HEK293T (cell line): ENCODE measurements around the gene SIGLEC11.

ENCODE experiments used
- CTCF ChIA-PET: fragments of 350-600 bp; formaldehyde crosslinking; extraction: SDS; loops from one replicate; lab custom pipeline; 2021; ENCODE audit warnings: antibody characterized with exemption, inconsistent platforms; lab: Yijun Ruan, JAX
- POLR2A ChIA-PET: fragments of 350-600 bp; formaldehyde crosslinking; extraction: SDS; loops from one replicate; lab custom pipeline; 2020; ENCODE audit warnings: antibody characterized with exemption, inconsistent platforms; lab: Yijun Ruan, JAX
- DNase-seq: peaks from one replicate; pipeline ENCODE4 v3.0.0; 2012; ENCODE audit warnings: mixed read lengths; ENCODE audit errors: extremely low spot score
- ARNT ChIP-seq: fragments of 450-650 bp; IDR thresholded peaks from 2 replicates; pipeline ENCODE4 v1.6.1; 2017; ENCODE audit warnings: mild to moderate bottlenecking
- BHLHE40 ChIP-seq: fragments of 450-650 bp; IDR thresholded peaks from 2 replicates; pipeline ENCODE4 v1.6.1; 2016; ENCODE audit warnings: mild to moderate bottlenecking, moderate library complexity, borderline replicate concordance
- CTBP1 ChIP-seq: fragments of 450-650 bp; IDR thresholded peaks from 2 replicates; pipeline ENCODE4 v1.6.1; 2016; ENCODE audit warnings: borderline replicate concordance
- ELF4 ChIP-seq: fragments of 450-650 bp; IDR thresholded peaks from 2 replicates; pipeline ENCODE4 v1.6.1; 2017; ENCODE audit warnings: antibody characterized with exemption
- FOXA1 ChIP-seq: fragments of 450-650 bp; IDR thresholded peaks from 2 replicates; pipeline ENCODE4 v1.6.1; 2016; ENCODE audit warnings: mild to moderate bottlenecking
- FOXK2 ChIP-seq: fragments of 450-650 bp; IDR thresholded peaks from 2 replicates; pipeline ENCODE4 v1.6.1; 2016; ENCODE audit warnings: mild to moderate bottlenecking
- FOXM1 ChIP-seq: fragments of 450-650 bp; IDR thresholded peaks from 2 replicates; pipeline ENCODE4 v1.6.1; 2017; ENCODE audit warnings: mild to moderate bottlenecking, borderline replicate concordance
- HDGF ChIP-seq: fragments of 450-650 bp; IDR thresholded peaks from 2 replicates; pipeline ENCODE4 v1.6.1; 2017; ENCODE audit warnings: antibody characterized with exemption, borderline replicate concordance
- L3MBTL2 ChIP-seq: fragments of 450-650 bp; conservative IDR thresholded peaks from 2 replicates; pipeline ENCODE4 v1.6.1; 2016; ENCODE audit warnings: mild to moderate bottlenecking
- LEF1 ChIP-seq: fragments of 450-650 bp; IDR thresholded peaks from 2 replicates; pipeline ENCODE4 v1.6.1; 2017; ENCODE audit warnings: mild to moderate bottlenecking, borderline replicate concordance
- NFRKB ChIP-seq: fragments of 450-650 bp; IDR thresholded peaks from 2 replicates; pipeline ENCODE4 v1.6.1; 2016; ENCODE audit warnings: mild to moderate bottlenecking, moderate library complexity
- PKNOX1 ChIP-seq: fragments of 450-650 bp; IDR thresholded peaks from 2 replicates; pipeline ENCODE4 v1.6.1; 2016
- SP1 ChIP-seq: fragments of 450-650 bp; IDR thresholded peaks from 2 replicates; pipeline ENCODE4 v1.6.1; 2017
- SUZ12 ChIP-seq: fragments of 450-650 bp; IDR thresholded peaks from 2 replicates; pipeline ENCODE4 v1.6.1; 2016; ENCODE audit warnings: mild to moderate bottlenecking
- TARDBP ChIP-seq: fragments of 450-650 bp; IDR thresholded peaks from 2 replicates; pipeline ENCODE4 v1.6.1; 2016
- ZNF384 ChIP-seq: fragments of 450-650 bp; IDR thresholded peaks from 2 replicates; pipeline ENCODE4 v1.6.1; 2016

Gene SIGLEC11

GRCh38 chr19:49983645-49984229 lies 22.8 kb upstream of the SIGLEC11 start:
- no peak for TF ChIP-seq ZNF384
- no peak for TF ChIP-seq BHLHE40
- no peak for TF ChIP-seq ARNT
- TF ChIP-seq FOXM1, result no peak
- TF ChIP-seq ELF4, result no peak
- TF ChIP-seq FOXK2, result no peak
- TF ChIP-seq LEF1, result no peak
- TF ChIP-seq PKNOX1, result no peak
- no peak for TF ChIP-seq TARDBP
- ChIA-PET CTCF (interaction anchor here (1.2 kb wide), 1 partner anchor 46 kb away, joined by 3 read pairs; no protein-coding TSS in a partner anchor), POLR2A (no interaction called here)
- peak; percentile 72 for DNase-seq

DNA sequence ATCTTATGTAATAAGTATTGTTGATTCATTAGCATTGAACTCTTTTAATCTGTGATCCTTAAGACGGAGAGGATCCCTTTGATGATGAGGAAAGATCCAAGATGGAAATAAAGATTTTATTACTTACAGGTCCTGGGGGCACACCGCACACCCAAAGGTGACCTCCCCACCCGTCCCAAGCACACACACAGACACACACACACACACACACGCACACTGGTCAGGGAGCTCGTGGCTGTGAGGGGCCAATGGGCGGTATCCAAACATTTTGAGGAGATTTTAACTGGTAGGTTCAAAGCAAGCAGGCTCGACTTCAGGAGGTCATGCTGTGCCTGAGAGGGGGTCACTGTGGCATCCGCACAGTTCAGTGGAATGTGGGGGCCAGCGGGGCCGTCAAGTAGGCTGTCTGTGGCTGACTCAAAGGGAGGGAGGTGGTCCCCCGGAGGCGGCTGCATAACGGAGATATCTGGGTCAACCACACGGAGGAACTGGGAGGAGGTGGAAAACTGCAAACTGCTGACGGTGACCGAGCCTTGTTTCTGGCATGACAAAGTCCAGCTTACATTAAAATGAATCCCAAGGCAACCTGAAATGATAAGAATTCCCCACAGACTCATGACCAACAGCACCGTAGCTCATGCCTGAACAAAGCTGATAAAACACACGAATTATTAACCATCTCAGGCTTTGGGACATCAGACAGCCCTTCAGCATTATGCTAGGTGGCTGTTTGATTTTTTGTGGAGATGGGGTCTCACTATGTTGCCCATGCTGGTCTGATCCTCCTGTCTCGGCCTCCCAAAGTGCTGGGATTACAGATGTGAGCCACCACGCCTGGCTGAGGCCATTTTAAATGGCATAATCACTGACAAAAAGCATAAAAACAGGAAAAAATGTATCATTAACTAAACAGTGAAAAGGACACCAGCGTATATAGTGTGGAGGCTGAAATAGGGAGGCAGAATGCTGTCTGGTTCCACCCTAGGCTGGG lies 20.9 kb upstream of the SIGLEC11 start:
- ChIA-PET POLR2A (no interaction called here), CTCF (no interaction called here)
- no peak for TF ChIP-seq SP1
- TF ChIP-seq FOXK2, result no peak
- TF ChIP-seq TARDBP, result no peak
- no peak for DNase-seq

- no peak for DNase-seq
- POLR2A ChIA-PET, result no interaction called here
- TF ChIP-seq FOXK2 (no peak), SUZ12 (no peak), FOXA1 (no peak), ZNF384 (no peak), BHLHE40 (no peak), LEF1 (no peak), ARNT (no peak), SP1 (no peak), L3MBTL2 (no peak), CTBP1 (no peak), HDGF (no peak), PKNOX1 (no peak), NFRKB (no peak), TARDBP (no peak), ELF4 (no peak), FOXM1 (no peak)
- CTCF ChIA-PET, result no interaction called here
Observed at GRCh38 chr19:49978324-49978723, 17.4 kb upstream of the SIGLEC11 start.

GRCh38 chr19:49977881-49978280 lies 16.9 kb upstream of the SIGLEC11 start:
- TF ChIP-seq PKNOX1 (no peak), FOXM1 (no peak), NFRKB (no peak), HDGF (no peak), SUZ12 (no peak), BHLHE40 (no peak), ELF4 (no peak), FOXK2 (no peak), ZNF384 (no peak)
- POLR2A ChIA-PET, result no interaction called here
- no peak for DNase-seq
- CTCF ChIA-PET, result interaction anchor here (1.4 kb wide), 1 partner anchor 41 kb away, joined by 4 read pairs; no protein-coding TSS in a partner anchor

DNA sequence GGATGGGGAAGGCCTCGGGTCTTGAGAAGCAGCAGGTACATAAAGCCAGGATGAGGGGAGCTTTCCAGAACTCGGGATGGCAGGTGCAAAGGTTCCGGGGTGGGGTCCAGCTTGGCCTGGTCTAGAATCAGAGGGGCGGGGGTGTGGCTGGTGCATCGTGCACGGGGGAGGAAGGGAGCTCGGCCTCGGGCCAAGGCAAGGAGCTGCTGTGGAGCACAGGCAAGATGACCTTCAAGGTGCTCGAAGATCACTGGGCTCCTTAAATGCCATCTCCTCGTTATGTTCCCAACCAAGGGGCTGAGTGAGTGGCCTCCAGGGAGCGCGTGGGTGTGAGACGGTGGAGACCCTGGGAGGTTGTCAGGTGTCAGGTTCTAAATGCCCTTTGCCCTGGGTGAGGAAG lies 16.1 kb upstream of the SIGLEC11 start:
- TF ChIP-seq FOXM1 (no peak), FOXA1 (no peak), TARDBP (no peak), ZNF384 (no peak), L3MBTL2 (no peak), ELF4 (no peak), CTBP1 (no peak), ARNT (no peak), HDGF (no peak), BHLHE40 (no peak), PKNOX1 (no peak)
- ChIA-PET CTCF (interaction anchor here (1.4 kb wide), 1 partner anchor 40 kb away, joined by 4 read pairs; no protein-coding TSS in a partner anchor), POLR2A (no interaction called here)
- DNase-seq, result no peak
